Body of pancreas (tissue), 4 donors: ENCODE measurements around the gene RNF223.

Source experiments
- CTCF ChIP-seq, 7 experiments: fragments of 450-650 bp in 4 of 7; fragments of 200-600 bp in 3 of 7; sonication (generic) in 3 of 7; IDR thresholded peaks; one replicate each; pipeline ENCODE4 v1.5.1; 2016 to 2019; ENCODE audit warnings: antibody characterized with exemption in 7 of 7
- POLR2A ChIP-seq, 3 donors: fragments of 450-650 bp; IDR thresholded peaks; one replicate each; pipeline ENCODE4 v1.6.1; 2016; ENCODE audit warnings: antibody characterized with exemption in 3 of 3, mild to moderate bottlenecking in 2 of 3

GRCh38 chr1:1063945-1064831 is 9.9 kb downstream of the RNF223 start:
- TF ChIP-seq POLR2A (IDR thresholded peaks at IDR 0.05) (peak in 2 of 3 donors; percentile 9 to 21), CTCF (IDR thresholded peaks at IDR 0.05) (peak; percentile 81 to 96 (median 91))
